ENCODE data around the gene HOXB8.

Gene HOXB8

GRCh38 chr17:48621410-48622392 is 6.6 kb upstream of the HOXB8 start:
- no peaks in the 10 kb centered on the region for H4K20me1 ChIP-seq (ENCODE audit: insufficient read depth)
- peaks cover 15% of the 10 kb centered on the region for H3K4me1 ChIP-seq (ENCODE audit: low read depth, poor library complexity, severe bottlenecking)
- TF ChIP-seq CTCF (conservative IDR thresholded peaks at IDR 0.05; ENCODE audit: low read depth, low read length) = no peak
- no peak overlapping the region for H3K4me3 ChIP-seq (IDR thresholded peaks at IDR 0.05; ENCODE audit: insufficient read depth, low read depth, low read length)
- H3K27ac ChIP-seq = no peak overlapping the region
- no peak overlapping the region for H3K9ac ChIP-seq
- peaks cover 72% of the 10 kb centered on the region for H3K27me3 ChIP-seq (ENCODE audit: insufficient read depth, low read depth)
- no peaks in the 10 kb centered on the region for H3K36me3 ChIP-seq (ENCODE audit: insufficient read depth)
- no peak overlapping the region for H3K4me2 ChIP-seq
- H3K79me2 ChIP-seq (ENCODE audit: insufficient read depth, low read depth) = no peaks in the 10 kb centered on the region
- H2AFZ ChIP-seq (ENCODE audit: low read depth) = no peak overlapping the region

GRCh38 chr17:48620461-48621139 is 5.5 kb upstream of the HOXB8 start:
- Histone ChIP-seq H3K27me3 (ENCODE audit: insufficient read depth, low read depth) (peaks cover 83% of the 10 kb centered on the region), H3K79me2 (ENCODE audit: insufficient read depth, low read depth) (no peaks in the 10 kb centered on the region), H3K27ac (no peak overlapping the region), H3K4me3 (IDR thresholded peaks at IDR 0.05; ENCODE audit: insufficient read depth, low read depth, low read length) (no peak overlapping the region), H3K9ac (no peak overlapping the region), H2AFZ (ENCODE audit: low read depth) (no peak overlapping the region), H4K20me1 (ENCODE audit: insufficient read depth) (no peaks in the 10 kb centered on the region), H3K4me2 (no peak overlapping the region), H3K36me3 (ENCODE audit: insufficient read depth) (no peaks in the 10 kb centered on the region), H3K4me1 (ENCODE audit: low read depth, poor library complexity, severe bottlenecking) (peaks cover 15% of the 10 kb centered on the region)
- TF ChIP-seq CTCF (conservative IDR thresholded peaks at IDR 0.05; ENCODE audit: low read depth, low read length) = no peak

GRCh38 chr17:48619826-48620449 is 4.8 kb upstream of the HOXB8 start:
- no peak overlapping the region for H2AFZ ChIP-seq (ENCODE audit: low read depth)
- H3K4me3 ChIP-seq (IDR thresholded peaks at IDR 0.05; ENCODE audit: insufficient read depth, low read depth, low read length) = no peak overlapping the region

More at GRCh38 chr17:48619826-48620449, 4.8 kb upstream of the HOXB8 start:
- H3K79me2 ChIP-seq (ENCODE audit: insufficient read depth, low read depth) = no peaks in the 10 kb centered on the region
- H4K20me1 ChIP-seq (ENCODE audit: insufficient read depth) = no peaks in the 10 kb centered on the region
- H3K4me1 ChIP-seq (ENCODE audit: low read depth, poor library complexity, severe bottlenecking) = peaks cover 15% of the 10 kb centered on the region
- no peak for TF ChIP-seq CTCF (conservative IDR thresholded peaks at IDR 0.05; ENCODE audit: low read depth, low read length)
- no peak overlapping the region for H3K4me2 ChIP-seq
- H3K9ac ChIP-seq = no peak overlapping the region
- H3K36me3 ChIP-seq (ENCODE audit: insufficient read depth) = no peaks in the 10 kb centered on the region
- H3K27ac ChIP-seq = no peak overlapping the region
- H3K27me3 ChIP-seq (ENCODE audit: insufficient read depth, low read depth) = peaks cover 82% of the 10 kb centered on the region

Data from KMS-11 (cell line).